Frontal cortex (tissue), 4 donors: ENCODE data around the gene RCAN1. TPM values are rescaled to one million over a fixed set of nuclear protein-coding genes. Genes with fewer than 3 reads are reported as not detected.

Experiments
- DNase-seq, 2 donors: peaks; one replicate each; pipeline ENCODE4 v3.0.0; 2012; ENCODE audit warnings: low spot score in 2 of 2
- FAIRE-seq: peaks from 2 replicates; lab custom pipeline; 2012; peaks lifted over from hg19 to GRCh38; lab: Jason Lieb, UNC
- total RNA-seq: library from RNA; depleted of rRNA; stranded (reverse); fragments of >200 nt; gene quantifications from one replicate; pipeline ENCODE4 v1.2.3, GENCODE V29; 2014
- donor health status: control.
- donor health status: control.
- donor health status: control.

RCAN1 gene
- total RNA-seq, 1 donor from 2014 or later: 88.0 TPM

DNA sequence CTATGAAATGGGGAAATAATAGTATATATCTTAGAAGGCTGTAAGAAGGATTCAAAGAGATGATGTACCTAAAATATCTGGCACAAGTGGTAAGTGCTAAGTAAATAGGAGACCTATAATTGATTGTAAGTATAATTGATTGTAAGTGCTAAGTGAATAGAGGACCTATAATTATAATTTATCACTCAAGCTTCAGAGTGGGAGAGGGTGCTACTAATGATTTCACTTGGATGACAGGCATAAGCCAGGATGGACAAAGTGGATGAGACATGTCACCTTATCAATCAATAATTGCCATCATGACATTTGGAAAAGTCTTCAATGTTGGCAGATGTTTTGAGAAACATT is 11.2 kb downstream of the RCAN1 start:
- DNase-seq: no peak
- FAIRE-seq: no peak

DNA sequence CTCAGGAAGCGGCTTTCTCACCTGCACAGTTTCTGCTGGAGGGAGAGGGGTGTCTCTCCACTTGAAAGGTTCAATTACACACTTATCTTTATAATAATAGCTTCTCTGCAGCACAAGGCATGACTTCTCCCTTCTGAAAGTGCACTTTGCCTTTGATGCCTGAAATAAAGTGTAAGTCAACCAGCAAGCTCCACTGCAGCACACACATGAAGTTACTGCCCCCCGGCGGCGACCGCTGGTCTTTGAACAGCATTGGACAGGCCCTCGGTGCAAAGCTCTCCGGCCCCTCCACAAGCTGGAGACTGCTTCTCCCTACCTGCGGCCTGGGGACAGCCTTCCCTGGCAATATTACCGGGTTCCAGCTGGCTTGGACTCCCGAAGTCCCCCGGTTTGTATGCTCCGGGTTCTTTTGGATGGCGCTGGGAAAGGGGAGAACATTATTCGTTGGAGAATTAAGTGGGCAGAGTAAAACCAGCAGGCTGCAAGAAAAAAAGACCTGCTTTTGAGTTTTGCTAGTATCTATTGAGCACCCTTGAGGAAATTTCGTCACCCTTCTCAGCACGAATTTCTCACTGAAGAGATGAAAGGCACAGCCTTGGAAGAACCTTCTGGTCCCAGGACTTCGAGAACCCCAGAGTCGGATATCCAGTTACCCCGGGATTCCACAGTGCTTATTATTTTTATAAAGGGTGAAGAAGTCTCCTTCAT is 11.8 kb downstream of the RCAN1 start:
- FAIRE-seq: no peak
- DNase-seq: peak; percentile 41 to 56

DNA sequence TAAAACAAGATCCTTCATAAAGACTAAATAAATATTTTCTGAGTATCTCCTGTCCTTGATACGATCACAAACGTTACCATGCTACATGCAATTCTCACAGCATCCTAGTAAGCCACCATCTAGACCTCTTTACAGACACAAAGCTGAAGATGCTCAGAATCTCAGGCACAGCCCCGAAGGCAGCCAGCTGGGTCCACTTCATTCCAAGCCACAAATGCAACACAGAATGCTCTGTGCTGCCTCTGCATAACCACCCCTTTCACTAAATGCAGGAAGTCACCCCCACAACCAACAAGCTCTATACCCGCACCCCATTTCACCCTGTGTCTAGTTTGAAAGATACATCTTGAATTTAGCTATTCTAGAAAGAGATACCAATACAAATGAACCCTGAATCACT is 12.9 kb downstream of the RCAN1 start:
- no peak for FAIRE-seq
- DNase-seq: no peak

DNA sequence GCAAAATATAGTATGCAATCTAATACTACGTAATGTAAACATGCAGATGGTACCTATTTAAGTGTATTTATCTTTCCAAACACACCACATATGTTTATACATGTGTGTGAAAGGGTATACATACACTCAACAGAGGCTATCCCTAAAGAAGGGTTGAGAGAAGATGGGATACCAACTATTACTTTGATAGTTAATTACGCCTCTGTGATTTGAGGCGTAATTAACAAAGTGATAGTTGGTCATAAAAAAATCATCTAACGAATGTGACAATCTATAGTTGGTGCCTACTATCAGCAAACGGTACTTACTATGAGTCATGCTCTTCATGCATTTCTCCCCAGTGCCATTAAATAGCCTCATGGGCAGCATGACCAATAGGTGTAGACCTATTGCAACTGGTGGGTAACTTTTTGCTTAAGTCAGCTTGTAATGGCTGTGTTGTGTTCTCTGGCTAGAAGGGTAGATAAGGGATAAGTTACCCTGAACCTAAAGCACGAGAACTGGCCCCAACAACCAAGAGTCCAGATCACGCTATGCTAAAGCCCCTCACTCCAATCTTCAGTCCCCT is 15.3 kb downstream of the RCAN1 start:
- FAIRE-seq (no peak), DNase-seq (no peak)

DNA sequence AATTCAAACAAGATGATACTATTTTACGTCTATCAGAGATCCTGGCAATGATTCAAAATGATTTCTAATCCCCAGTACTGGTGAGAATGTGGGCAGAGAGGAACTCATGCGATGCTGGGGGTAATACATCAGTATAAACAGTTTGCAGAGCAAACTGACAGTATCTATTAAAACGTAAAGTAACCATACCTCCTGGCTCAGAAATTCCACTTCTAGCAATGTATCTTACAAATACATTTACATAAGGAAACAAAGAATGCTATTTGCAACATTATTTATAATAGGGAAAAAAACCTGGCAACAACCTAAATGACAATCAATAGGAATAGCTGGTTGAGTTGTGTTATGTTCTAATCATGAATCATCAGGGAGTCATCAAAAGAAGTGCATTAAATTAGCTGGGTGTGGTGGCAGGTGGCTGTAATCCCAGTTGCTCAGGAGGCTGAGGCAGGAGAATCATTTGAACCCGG is 15.9 kb downstream of the RCAN1 start:
- FAIRE-seq (no peak), DNase-seq (no peak)

DNA sequence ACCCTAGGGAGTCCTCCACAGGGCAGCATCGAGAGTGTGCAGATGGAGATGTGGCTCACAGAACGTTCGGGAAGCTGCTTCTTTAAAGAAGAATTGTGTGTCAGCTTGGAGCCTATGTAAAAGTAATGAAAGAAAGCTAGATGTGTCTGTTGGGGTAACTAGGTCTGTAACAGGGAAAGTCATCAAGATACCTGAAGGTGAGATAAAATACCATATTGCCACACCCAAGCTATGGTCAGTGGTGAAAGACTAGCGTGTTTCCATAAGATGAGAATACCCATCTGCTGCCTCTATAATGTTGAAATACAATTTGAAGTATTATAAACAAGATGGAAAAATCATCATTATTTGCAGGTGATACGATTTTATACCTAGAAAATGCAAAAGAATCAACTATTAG is 17.5 kb downstream of the RCAN1 start:
- no peak for FAIRE-seq
- DNase-seq: no peak

DNA sequence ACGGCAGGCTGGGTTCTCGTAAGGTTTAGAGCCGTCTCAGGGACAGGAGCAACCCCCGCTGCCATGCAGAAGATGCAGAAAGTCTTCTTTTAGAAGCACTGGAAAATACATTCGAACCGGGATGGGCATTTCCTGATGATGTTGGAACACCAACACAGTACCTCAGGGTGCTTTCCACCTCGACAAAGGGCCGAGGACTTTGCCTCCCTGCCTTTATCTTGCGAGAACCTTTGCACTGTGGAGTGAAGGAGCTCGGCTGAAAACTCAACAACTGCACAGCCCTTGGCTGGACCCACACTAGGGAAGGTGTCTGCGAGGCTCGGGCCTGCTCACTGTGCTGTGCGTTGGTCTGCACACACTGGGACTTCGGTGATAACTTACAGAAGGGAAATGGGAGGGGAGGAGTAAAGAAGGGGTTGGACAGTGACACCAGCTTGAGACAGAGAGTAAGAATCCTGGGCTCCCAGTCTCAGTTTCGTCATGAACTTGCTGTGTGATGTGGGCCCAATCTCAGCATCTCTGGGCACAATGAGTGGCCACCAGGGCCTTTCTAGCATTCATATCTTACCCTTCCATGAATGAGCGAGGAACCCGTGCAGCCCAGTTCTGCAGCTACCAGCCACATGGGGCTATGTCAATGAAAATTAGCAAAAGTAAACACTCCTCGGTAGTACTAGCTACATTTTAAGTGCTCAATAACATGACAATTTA is 18.2 kb downstream of the RCAN1 start:
- DNase-seq: no peak
- no peak for FAIRE-seq

DNA sequence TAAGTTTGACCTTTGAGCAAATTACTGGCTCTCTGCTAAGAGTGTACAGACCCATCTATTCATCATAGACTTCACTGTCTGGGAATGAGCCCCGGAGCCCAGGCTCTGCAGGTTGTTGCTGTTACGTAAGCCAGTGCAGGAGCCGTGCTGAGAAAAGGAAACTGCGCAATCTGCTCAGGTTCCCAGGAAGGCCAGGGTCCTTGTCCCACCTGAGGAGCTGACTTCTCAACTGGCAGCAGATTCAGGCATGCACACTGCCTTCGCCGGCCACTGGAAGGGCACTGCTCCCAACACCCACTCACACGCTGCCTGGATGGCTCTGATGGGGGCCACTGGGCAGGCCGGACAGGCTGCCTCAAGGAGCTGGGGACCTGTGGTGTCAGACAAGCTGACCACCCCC is 19.5 kb downstream of the RCAN1 start:
- no peak for FAIRE-seq
- no peak for DNase-seq

DNA sequence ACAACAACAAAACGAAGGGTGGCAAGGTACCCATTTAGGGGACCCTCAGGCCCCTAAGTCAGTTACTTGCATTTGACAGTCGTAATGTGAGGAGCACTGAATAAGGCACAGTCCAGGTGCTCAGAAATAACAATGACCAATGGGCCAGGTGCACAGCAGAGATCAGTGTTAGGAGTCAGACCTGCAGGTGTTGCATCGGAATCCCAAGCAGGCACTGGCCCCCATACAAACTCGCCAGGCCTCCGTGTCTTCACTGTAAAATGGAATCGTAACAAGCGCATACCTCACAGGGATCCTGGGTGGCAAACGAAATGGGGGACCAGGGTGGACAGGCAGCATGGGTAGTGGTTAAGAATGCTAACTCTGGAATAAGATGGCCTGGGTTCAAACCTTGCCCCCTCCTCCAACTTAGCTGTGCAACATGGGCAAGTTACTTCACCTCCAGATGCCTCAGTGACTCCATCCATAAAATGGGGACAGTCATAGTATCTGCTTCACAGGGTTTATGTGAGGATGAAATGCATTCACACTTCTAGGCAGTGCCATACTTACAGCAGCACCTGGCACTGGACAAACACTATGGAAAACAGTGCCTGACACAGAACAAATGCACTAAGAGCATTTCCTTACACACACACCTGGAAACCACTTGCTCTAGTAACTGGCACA is 20.2 kb downstream of the RCAN1 start:
- FAIRE-seq (no peak), DNase-seq (no peak)

DNA sequence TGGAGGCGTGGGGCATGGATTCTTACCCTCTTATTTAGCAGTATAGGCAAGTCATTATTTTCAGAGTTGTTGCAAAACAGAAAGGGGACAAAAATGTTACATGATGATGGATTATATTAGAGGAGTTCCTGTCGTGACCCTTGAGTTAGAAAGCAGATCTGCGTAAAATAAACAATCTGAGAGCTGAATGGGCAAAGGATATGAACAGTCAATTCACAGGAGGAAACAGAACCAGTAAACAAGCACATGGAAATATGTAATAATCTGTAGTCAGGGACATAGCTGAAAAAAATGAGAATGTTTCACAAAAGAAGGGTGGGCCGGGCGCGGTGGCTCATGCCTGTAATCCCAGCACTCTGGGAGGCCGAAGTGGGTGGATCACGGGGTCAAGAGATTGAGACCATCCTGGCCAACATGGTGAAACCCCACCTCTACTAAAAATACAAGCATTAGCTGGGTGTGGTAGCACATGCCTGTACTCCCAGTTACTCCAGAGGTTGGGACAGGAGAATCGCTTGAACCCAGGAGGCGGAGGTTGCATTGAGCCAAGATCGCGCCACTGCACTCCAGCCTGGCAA is 20.9 kb downstream of the RCAN1 start:
- no peak for FAIRE-seq
- DNase-seq: no peak

DNA sequence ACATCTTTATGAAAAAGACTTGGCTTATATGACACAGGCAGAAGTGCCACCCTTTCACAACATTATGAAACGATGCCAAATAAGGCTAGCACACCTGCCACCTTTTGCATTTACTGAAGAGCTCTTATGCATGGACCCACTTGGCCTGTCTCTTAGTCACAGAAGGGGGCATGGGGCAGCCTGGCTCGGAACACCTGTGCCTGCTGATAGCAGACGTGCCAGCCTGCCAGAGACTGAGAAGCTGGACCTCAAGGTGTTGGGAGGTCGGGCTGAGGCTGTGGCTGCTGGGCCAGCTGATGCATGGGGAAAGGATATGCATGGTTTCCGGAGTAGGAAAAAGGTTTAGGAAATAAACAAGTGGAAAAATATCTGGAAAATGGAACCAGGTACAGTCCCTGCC is 21.5 kb downstream of the RCAN1 start:
- DNase-seq (no peak), FAIRE-seq (no peak)

DNA sequence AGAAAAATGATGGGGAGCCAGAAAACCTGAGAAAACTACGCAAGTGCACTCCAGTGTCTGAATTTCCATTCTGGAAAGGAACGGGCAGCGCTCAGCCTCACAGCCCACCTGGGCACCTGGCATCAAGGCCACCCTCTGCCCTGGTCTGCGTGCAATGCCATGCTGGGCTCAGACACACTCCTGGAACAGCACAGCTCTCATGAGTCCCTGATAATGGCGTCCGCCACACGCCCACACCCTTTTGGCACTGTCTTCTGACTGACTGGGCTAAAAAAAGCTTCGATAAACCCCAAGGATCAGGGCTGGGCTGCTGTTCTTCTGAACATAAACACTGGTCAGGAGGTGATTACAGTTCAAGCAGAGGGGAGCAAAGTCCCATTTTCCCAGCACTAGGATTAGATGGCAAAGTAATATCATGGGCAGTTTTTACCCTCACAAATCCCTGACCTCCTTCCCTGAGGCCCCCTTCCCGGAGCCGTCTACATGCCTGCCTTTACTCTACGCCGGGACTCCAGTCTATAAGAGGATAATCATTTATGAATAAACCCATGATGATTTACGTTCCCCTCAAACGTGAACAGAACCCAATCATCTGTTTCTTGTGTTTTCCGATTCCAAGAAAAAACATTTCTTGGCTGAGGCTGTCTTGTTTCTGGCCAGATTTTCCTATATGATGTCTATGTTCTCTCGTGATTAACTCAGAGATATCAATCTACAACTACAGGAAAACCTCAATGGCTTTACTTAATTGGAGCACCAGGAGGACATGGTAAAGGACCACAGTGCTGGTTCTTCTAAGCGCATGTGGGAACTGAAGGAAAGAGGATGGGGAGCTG is 22.6 kb downstream of the RCAN1 start:
- no peak for FAIRE-seq
- DNase-seq: peak in 1 of 2 donors; percentile 33

DNA sequence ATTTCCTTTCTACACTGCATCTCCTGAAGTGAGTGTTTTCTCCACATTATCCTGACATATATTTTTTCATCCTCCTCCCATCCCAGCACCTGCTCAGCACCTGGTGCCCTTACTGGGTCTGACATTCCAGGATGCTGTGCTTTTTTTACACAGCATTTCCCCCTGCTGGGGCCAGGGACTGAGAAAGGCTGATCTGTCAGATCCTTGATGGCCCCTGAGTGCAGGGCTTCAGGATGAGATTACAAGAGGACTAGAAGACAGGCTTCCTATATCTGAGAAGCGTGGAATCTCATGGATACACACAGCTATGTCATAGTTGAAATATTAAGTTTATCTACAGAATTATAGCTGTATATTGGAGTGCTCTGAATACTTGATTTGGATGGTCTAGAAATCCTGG is 24.4 kb downstream of the RCAN1 start:
- FAIRE-seq (no peak), DNase-seq (no peak)

DNA sequence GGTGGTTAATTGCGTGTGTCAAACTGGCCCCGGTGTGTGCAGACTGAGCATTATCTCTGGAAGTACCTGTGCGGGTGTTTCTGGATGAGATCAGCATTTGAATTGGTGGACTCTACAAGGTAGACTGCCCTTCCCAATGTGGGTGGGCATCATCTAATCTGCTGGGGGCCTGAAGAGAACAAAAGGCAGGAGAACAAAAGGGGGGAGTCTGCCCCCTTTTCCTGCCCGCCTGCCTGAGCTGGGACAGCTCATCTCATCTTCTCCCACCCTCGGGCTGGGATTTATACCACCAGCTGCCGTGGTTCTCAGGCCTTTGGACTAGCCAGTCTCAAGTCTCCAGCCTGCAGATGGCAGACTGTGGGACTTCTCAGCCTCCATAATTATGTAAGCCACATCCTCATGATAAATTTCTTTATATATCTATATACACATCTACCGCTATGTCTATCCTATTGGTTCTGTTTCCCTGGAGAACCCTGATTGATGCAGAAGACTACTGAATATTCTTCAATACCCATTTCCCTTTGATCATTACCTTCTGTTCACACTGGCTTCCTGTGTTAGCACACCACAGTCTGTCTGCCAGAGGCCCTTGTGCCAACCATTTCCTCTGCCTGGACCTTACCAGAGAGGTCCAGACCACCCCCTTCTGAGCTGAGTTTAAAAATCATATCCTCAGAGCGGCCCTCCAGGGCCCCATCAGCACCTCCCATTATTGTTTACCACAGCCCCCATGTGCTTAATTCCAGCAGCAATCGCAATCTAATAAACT is 25.2 kb downstream of the RCAN1 start:
- DNase-seq: no peak
- no peak for FAIRE-seq

DNA sequence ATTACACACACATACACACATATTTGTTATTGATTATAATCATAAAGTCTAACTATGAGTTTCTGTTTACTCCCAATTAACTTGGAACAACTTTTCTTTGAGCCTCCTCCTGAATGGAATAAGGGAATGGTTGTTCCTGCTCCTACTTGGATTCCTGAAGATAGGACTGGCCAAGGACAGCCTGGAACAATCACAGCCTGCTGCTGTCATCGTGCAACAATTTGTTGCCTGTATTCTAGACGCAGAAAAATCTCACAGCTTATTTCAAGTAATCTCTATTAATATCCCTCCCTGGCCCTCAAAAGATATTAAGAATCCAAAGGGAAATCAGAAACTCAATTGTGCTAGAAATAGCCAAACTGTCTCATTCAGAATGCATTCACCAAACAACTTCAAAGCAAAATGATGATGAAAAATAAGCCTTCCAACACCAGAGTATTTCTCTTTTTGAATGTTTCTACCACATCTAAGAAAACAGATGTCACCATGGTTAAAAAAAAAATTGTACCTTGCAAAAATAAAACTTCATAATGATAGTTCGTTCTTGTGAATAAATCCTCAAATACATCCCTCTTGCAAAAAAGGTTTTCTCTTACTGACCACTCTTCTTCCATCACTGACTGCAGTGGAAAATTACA is 30.9 kb downstream of the RCAN1 start:
- DNase-seq (no peak), FAIRE-seq (no peak)

DNA sequence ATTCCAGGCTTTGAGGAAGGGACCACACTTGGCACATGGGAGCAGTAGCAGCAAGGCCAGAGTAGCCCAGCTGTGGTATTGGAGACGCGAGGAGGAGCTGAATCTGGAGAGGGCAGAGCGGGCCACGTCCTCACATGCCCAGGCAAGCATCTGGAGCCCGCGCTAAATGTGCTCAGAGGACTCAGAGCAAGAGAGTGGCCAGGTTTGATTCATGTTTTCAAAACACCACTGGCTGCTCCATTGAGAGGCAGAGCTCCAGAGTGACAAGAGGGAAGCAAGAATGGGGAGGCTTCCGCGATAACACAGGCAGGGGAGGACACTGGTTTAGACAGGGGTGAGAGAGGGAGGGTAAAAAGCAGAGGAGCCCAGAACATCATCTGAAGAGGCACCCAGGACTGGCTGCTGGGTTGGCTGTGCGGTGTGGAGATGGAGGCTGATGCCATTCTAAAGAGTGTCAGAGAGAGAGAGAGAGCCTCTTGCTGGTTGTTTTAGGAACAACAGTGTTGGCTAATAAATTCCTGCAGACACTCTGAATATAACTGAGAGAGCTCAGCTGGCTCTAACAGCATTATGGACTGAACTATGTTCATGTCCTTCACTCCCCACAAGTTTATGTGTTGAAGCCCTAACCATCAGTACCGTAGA is 32.3 kb downstream of the RCAN1 start:
- FAIRE-seq: no peak
- peak in 1 of 2 donors; percentile 28 for DNase-seq

DNA sequence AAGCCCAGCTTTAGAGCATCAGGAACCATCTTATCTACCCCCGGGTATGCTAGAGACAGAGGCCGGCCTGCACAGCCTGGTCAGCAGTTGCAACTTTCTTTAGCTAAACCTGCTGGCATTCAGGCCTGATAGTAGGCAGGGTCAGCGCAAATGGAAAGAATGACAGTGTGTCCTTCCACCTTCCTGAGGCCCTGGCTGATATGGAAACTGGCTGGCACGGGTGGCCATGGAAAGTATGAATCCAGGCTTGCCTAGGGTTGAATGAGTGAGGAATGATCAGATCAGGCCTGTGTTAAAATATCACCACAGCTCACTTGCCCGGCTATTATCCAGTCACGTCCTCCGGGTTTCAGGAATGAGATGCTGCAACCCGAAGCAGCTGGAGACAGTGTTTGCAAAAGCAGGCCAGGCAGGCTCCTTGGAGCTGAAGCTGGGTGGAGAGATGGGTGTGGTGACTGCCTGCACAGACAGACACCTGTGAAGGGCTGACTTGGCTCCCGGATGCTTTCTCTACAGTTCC is 34.7 kb downstream of the RCAN1 start:
- DNase-seq (no peak), FAIRE-seq (no peak)

DNA sequence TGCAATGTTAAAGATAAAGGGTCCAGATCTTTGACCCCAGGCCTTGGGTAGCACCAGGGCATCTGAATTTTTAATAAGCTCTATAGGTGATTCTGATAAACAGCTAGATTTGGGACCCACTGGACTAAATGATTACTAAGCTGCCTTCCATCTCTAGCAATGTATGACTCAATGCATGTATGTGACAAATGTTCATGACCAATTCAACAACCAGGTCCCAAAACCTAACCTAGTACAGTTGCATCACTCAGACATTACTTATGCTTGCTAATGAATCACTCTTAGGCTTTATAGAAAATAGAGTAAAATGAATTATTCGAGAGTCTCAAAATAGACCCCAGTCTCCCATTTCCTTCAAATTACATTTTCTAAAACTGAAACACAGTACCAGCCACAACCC is 35.5 kb downstream of the RCAN1 start:
- DNase-seq (no peak), FAIRE-seq (no peak)
